ENCODE measurements around the gene DNAAF1.

DNA sequence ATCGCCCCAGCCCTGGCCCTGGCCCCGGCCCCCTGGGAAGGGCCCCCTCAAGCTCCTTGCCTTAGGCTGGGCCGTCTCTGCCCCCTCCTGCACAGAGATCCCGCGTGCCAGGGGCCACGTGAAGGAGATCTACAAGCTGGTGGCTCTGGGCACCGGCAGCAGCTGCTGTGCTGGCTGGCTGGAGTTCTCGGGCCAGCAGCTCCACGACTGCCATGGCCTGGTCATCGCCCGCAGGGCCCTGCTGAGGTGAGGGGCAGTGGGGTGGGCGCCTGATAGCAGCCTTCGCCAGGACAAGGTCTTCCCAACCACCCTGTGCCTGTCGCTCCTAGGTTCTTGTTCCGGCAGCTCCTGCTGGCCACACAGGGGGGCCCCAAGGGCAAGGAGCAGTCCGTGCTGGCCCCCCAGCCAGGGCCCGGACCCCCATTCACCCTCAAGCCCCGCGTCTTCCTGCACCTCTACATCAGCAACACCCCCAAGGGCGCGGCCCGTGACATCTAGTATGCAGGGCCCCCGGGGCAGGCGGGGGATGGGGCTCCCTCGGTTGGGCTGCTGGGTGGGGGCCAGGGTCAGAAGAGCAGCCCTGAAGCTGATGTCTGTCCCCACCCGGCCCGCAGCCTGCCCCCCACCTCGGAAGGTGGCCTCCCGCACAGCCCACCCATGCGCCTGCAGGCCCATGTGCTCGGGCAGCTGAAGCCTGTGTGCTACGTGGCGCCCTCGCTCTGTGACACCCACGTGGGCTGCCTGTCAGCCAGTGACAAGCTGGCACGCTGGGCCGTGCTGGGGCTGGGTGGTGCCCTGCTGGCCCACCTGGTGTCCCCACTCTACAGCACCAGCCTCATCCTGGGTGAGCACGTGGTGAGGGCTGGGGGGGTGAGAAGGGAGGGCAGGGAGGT lies 50.3 kb downstream of the DNAAF1 start:
- no peak for TF ChIP-seq POLR2A (IDR thresholded peaks at IDR 0.05)
- TF ChIP-seq, protein P1, sequence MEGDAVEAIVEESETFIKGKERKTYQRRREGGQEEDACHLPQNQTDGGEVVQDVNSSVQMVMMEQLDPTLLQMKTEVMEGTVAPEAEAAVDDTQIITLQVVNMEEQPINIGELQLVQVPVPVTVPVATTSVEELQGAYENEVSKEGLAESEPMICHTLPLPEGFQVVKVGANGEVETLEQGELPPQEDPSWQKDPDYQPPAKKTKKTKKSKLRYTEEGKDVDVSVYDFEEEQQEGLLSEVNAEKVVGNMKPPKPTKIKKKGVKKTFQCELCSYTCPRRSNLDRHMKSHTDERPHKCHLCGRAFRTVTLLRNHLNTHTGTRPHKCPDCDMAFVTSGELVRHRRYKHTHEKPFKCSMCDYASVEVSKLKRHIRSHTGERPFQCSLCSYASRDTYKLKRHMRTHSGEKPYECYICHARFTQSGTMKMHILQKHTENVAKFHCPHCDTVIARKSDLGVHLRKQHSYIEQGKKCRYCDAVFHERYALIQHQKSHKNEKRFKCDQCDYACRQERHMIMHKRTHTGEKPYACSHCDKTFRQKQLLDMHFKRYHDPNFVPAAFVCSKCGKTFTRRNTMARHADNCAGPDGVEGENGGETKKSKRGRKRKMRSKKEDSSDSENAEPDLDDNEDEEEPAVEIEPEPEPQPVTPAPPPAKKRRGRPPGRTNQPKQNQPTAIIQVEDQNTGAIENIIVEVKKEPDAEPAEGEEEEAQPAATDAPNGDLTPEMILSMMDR (IDR thresholded peaks at IDR 0.05): no peak

Measured in transverse colon (tissue), 3 donors.